Stimulated activated CD4-positive, alpha-beta T cell treated with anti-CD3 and anti-CD28 coated beads, Interleukin-1b, Interleukin-23, amount 100 ng/mL, for 48 hours (primary cell): ENCODE results near the gene B4GALT7.
"Not testable (repeated sequence)": the region's sequence is repeated elsewhere in the genome, so short reads cannot be mapped to it uniquely, and the experiment has no call there.

Experiments used
- DNase-seq: peaks from one replicate; pipeline ENCODE4 v3.0.0-alpha.2; 2020

B4GALT7 gene

GRCh38 chr5:177610131-177610769 lies 10.3 kb downstream of the B4GALT7 start:
- DNase-seq, result no peak

GRCh38 chr5:177610770-177611445 lies 11.0 kb downstream of the B4GALT7 start:
- DNase-seq, result no peak

DNA sequence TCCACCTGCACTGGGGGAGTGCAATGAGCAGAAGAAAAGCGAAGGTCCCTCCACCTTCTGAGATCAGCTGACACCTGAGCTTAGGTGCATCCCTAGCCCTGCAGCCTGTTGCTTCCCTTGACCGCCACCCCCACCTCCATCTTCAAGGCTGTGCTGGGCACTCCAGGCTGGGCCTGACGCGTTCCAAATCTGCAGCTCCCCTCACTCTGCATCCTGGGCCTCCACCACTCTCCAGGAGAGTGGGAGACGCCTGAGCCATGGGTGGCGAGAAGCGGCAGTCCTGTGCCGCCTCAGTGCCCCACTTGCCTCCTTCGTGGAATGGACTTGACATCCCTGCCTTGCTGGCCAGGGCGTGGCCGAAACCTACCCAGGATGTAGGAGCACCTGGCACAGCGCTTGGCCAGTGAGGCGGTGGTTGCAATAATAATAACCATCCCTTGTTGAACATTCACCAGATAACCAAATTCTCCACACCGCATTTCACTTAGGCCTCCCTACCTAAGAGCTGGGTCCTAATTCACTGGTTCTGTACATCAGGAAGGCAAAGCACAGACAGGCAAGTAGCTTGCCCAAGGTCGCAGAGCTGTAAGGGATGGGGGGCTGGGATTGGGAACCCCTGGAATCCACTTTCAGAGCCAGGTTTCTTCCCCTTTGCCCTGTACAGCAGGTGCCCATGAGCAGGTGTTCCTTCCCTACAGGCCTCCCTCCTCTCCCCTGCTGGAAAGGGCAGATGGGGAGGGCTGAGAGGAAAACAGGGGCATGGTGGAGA lies 11.7 kb downstream of the B4GALT7 start:
- no peak for DNase-seq

- no peak for DNase-seq
These were observed 12.3 kb downstream of the B4GALT7 start for GRCh38 chr5:177612215-177612673.

GRCh38 chr5:177620560-177620959 lies 20.6 kb downstream of the B4GALT7 start:
- no peak for DNase-seq

DNA sequence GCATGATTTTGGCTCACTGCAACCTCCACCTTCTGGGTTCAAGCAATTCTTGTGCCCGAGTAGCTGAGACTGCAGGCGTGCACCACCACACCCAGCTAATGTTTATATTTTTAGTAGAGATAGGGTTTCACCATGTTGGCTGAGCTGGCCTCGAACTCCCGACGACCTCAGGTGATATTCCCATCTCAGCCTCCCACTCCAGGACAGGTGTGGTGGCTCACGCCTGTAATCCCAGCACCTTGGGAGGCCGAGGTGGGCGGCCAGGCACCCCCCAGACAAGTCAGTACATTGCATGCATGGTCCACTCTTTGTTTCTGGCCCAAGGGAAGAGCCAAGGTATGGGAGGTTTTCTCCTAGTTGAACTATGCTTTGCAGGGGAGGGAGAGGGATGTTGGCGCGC lies 24.2 kb downstream of the B4GALT7 start:
- DNase-seq, result not testable (repeated sequence)

DNA sequence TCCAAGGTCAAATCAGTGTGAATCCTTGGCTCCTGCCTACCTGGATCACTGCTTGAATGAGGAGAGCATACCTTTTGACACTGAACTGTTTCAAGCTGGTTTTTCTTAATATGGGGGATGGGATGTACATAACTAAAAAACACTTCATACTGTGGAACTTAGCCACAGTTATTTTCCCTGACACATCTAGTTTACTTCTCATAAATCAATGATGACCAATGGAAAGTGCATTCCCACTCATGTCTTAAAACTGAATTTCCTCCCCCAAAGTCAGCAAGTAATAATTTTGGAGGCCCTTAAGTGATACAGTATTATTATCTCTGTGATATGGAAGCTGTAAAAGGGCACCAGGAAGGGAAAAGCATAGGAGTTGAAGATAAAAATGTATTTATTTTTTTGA lies 30.3 kb downstream of the B4GALT7 start:
- not testable (repeated sequence) for DNase-seq

DNA sequence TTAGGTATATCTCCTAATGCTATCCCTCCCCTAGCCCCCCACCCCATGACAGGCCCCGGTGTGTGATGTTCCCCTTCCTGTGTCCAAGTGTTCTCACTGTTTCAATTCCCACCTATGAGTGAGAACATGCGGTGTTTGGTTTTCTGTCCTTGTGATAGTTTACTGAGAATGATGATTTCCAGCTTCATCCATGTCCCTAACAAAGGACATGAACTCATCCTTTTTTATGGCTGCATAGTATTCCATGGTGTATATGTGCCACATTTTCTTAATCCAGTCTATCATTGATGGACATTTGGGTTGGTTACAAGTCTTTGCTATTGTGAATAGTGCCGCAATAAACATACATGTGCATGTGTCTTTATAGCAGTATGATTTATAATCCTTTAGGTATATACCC lies 35.0 kb downstream of the B4GALT7 start:
- DNase-seq, result not testable (repeated sequence)

GRCh38 chr5:177645462-177645861 lies 45.5 kb downstream of the B4GALT7 start:
- not testable (repeated sequence) for DNase-seq

GRCh38 chr5:177651235-177651634 lies 51.3 kb downstream of the B4GALT7 start:
- not testable (repeated sequence) for DNase-seq

DNA sequence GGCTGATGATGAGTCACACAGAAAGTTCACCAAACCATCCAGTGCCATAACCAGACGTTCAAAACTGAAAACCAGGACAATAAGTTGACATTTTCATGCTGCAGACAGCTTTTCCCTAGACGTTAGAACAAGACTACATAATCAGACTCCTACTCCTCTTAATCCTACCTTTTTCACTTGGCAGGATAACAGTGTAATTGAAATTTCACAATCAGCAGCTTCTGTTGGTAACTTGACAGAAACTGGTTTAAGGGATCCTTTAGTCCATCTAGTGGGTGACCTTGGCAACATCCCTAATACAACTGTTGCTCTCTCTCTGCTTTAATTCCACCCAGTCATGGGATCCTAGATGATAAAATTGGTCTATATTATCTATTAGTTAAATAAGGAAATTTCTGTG lies 57.9 kb downstream of the B4GALT7 start:
- DNase-seq, result not testable (repeated sequence)

GRCh38 chr5:177658542-177658941 lies 58.6 kb downstream of the B4GALT7 start:
- not testable (repeated sequence) for DNase-seq
